Measurements from ENCODE around the gene SLC22A5. TPM values are rescaled to one million over a fixed set of nuclear protein-coding genes. Genes with fewer than 3 reads are reported as not detected.
A peak's percentile ranks its signal among the peaks of the same experiment; 100 is the strongest.
"Not testable (repeated sequence)": the region's sequence is repeated elsewhere in the genome, so short reads cannot be mapped to it uniquely, and the experiment has no call there.

Gene SLC22A5
- total RNA-seq, 2 donors from 2014 or later: 35.2 to 59.3 TPM

DNA sequence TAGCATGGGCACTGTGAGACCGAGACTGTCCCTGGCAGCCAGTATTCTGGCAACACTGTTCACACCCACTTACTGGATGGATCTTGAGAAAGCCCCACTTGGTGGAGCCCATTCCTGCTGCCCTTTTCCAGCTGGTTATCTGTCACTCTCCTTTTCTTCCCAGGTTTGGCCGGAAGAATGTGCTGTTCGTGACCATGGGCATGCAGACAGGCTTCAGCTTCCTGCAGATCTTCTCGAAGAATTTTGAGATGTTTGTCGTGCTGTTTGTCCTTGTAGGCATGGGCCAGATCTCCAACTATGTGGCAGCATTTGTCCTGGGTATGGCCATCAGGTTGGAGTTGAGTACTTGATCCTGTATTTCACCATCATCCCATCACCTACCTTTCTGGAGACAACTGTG, 14.5 kb downstream of the SLC22A5 start:
- intact Hi-C loops (cut with DNase I, micrococcal nuclease): loop anchor here (10.0 kb wide), 2 partner anchors 421 to 441 kb away; no protein-coding TSS in a partner anchor
- ATAC-seq: no peak

DNA sequence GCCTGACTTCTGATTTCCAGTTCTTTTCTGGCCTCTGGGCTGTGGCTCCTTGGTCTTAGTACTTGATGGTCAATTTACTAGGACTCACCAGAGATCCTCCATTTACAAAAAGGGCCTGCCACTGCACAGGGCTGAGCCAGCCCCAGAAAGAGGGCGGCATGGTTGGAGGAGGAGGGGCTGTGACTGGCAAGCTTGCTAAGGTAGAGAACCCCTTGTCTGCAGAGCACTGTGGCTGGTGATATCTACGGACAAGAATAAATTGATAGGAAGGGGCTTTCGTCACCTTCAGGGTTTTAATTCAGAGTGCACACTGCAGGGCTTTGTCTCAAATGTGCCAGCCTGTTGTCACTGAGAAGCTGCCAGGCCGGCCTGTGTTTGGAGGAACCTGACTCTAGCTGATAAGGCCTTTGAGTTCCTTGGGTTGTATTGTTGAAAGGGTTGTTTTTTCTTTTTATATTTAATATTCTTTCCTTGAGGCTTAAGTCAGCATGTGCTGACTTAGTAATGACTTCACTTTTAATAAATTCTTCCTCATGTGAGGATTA, 15.1 kb downstream of the SLC22A5 start:
- no peak for DNase-seq
- no peak for ATAC-seq
- intact Hi-C loops (cut with DNase I, micrococcal nuclease): loop anchor here (10.0 kb wide), 2 partner anchors 420 to 440 kb away; no protein-coding TSS in a partner anchor

More for the DNA sequence above, 14.5 kb downstream of the SLC22A5 start:
- DNase-seq: no peak

DNA sequence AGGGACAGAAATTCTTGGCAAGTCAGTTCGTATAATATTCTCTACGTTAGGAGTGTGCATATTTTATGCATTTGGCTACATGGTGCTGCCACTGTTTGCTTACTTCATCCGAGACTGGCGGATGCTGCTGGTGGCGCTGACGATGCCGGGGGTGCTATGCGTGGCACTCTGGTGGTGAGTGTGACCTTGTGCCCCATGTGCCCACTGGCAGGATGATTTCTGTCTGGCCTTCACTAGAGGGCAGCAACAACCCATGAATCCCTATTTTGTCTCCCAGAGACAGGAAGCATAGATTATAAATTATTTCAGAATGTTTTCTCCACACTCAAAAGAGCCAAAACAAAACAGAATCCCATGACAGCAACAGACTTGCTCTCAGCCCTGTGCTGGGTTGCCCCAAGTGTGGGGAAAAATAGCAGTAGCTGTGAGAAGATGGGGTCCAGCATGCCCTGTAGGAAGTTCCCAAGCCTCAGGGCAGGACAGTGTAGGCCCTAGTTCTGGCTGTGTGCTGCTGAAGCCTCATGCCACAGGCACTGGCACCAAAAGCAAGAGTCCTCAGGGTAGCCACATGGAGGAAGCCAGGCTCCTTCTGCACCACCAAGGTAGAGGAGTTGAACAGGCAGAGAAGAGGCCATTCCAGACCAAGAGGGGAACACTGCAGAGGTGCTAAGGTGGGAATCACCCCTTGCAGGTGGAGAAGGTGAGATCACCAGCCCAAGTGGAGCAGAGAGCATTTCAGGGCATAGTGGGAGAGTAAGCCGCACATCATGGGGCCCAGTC, 16.0 kb downstream of the SLC22A5 start:
- peak; percentile 52 for ATAC-seq
- DNase-seq: peak; percentile 57 to 58
- intact Hi-C loops (cut with DNase I, micrococcal nuclease): loop anchor here (2.0 to 10.0 kb wide), 3 partner anchors 115 to 439 kb away; no protein-coding TSS in a partner anchor

DNA sequence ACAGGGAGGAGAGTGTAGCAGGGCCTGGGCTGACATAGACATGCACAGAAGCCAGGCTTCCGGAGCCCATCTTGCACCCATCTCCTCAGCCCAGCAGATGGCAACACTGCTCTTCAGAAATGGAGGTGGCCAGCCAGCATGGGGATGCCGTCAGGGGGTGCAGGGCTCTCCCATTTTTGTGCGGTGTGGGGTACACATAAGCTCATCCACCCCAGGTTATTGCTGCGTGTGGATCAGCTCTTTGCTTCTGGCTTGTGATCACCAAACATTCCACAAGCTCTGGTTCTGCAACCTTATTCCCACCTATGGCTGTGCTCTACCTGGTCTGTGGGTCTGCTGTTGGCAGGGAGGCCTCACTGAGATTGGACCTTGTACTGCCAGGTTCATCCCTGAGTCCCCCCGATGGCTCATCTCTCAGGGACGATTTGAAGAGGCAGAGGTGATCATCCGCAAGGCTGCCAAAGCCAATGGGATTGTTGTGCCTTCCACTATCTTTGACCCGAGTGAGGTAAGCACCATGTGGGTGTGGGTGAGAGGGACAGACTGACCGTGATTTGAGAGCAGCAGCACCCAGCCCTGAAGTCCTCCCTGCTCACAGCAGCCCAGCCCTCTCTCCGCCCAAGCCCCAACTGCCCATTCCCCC, 17.3 kb downstream of the SLC22A5 start:
- peak; percentile 80 to 81 for DNase-seq
- intact Hi-C loops (cut with DNase I, micrococcal nuclease): loop anchor here (2.0 to 10.0 kb wide), 3 partner anchors 114 to 438 kb away; no protein-coding TSS in a partner anchor
- ATAC-seq: peak; percentile 78

DNA sequence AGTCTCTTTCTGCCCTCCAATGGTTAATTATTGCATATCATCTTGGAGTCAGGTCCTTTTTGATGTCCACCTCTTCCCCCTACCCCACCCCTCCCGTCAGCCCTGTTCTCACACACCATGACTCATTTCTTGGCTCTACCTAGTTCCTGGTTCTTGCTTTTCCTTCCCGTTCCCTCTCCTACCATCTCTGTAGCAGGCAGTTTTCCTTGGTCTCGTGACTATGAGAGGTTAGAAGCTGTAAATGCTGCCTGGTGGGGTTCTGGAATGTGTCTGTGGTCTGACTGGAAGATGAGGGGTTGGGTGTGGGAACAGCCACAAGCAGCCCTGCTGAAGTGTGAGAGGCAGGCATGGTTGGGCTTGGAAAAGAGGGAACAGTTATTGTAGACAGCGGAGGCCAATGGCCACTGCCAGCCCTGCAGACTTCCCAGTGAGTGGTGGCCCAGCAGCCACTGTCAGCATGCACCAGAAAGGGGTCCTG, 18.2 kb downstream of the SLC22A5 start:
- intact Hi-C loops (cut with DNase I, micrococcal nuclease): loop anchor here (2.0 to 10.0 kb wide), 3 partner anchors 113 to 437 kb away; no protein-coding TSS in a partner anchor
- DNase-seq (peak; percentile 46 to 86), ATAC-seq (peak; percentile 87)

DNA sequence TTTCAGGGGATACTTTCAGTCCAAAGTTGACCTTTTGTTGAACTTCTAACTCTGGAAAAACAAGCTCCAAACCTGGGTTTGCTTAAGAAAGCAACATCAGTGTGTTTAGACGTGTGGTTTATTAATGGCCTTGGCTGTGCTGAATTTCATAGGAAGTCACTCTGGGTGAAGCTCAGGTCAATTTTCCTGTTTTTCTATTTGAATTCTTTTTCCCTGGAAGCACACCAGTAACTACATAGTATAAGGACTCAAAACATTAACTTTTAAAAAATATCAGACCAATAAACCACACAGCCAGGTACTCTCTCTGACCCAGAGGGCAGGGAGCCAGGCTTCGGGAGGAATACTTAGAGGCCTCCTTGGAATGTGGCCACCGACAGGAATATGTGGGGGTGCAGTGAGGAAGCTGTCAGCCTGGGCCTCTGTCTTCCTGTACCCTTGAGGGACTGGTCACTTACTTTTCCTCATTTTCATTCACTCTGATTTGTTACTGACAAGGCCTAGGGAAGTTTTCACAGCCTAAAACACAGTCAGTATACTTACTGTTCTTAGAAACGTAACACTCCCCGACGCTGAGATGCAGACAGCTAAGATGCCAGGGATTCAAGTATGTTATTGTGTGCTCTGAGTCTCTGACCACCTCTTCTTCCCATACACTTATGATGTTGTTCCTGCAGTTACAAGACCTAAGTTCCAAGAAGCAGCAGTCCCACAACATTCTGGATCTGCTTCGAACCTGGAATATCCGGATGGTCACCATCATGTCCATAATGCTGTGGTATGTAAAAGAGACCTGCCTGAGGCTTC, 18.9 kb downstream of the SLC22A5 start:
- peak; percentile 45 to 54 for DNase-seq
- no peak for ATAC-seq
- intact Hi-C loops (cut with DNase I, micrococcal nuclease): loop anchor here (10.0 kb wide), 2 partner anchors 416 to 436 kb away; no protein-coding TSS in a partner anchor

DNA sequence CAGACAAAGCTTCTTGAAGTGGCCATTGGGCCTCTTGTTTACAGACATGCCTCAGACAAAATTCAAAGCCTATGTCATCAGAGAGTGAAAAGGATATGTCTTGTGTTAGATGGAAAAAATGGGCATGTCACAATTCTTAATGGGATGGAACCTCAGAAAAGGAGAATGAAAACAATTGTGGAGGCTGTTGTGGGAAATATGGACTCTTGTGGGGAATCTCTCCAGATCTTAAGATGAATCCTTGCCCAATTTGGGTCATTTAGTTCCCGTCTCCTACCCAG, 19.5 kb downstream of the SLC22A5 start:
- DNase-seq (no peak), ATAC-seq (no peak)
- intact Hi-C loops (cut with DNase I, micrococcal nuclease): loop anchor here (10.0 kb wide), 2 partner anchors 416 to 436 kb away; no protein-coding TSS in a partner anchor

DNA sequence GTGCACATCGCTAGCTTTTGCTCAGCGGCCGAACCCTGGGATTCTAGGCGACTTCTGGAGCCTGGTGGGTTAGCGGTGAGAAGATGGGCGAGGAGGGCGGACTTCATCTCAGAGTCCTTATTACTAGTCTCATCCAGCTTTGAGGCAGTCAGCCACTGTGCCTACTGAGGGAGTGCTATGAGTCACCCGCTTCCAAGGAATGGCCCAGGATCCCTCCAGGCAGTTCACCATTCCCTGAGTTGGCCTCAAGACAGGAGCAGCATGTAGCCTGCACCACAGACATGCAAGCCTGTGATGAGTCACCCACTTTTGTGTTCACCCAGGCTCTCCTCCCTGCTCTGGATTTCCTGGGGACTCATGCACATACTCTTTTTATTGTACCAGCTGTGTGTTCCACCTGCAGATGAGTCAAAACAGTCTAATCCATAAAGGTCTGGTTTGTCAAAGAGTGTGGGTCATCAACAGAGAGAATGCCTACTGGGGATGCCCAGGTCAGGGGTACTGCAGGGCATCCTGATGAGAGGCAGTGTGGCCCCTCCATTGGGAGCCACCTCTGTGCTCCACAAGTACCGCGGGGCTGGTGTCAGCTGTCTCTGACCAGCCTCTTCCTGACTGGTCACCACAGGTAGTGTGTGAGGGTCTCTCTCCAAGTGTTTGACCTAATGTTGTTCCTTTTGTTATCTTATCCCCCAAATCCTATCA, 20.2 kb downstream of the SLC22A5 start:
- ATAC-seq (peak; percentile 9), DNase-seq (peak in 1 of 2 donors; percentile 79)
- intact Hi-C loops (cut with DNase I, micrococcal nuclease): loop anchor here (10.0 kb wide), 2 partner anchors 415 to 435 kb away; no protein-coding TSS in a partner anchor

DNA sequence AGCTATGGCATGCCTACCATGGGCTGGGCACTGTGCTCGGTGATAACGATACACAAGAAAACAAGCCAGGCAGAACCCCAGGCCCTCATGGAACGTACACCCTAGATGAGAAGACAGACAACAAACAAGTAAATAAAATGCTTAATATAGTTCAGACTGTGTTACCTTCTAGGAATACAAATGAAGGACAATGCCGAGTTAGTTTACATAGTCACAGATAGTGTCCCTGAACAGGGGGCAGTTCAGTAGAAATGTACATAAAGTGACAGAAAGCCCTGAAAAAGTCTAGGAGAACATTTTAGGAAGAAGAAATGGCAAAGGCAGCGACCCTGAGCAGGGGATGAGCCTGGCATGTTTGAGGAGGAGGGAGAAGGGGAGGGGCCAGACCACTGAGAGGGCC, 21.7 kb downstream of the SLC22A5 start:
- DNase-seq: no peak

DNA sequence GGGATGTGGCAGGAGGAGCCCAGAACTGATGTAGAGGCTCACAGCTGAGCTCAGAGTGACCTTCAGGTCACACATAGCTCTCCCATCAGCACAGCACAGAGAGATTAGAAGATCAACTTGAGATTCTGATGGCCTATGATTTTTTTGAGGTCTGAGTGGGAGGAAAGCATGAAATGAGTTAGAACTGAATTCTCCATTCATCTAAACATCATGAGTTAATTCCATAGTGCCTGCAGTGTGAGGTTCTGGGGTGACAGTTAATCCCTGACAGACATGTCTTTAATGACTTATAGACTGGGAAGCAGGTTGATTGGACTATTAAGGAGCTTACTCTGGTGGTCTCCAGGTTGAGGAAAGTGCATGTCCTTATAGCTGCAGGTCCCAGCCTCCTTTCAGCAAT, 22.4 kb downstream of the SLC22A5 start:
- ATAC-seq (no peak), DNase-seq (no peak)
- intact Hi-C loops (cut with DNase I, micrococcal nuclease): no loop called here

More for the DNA sequence above, 21.7 kb downstream of the SLC22A5 start:
- intact Hi-C loops (cut with DNase I, micrococcal nuclease): no loop called here
- no peak for ATAC-seq

DNA sequence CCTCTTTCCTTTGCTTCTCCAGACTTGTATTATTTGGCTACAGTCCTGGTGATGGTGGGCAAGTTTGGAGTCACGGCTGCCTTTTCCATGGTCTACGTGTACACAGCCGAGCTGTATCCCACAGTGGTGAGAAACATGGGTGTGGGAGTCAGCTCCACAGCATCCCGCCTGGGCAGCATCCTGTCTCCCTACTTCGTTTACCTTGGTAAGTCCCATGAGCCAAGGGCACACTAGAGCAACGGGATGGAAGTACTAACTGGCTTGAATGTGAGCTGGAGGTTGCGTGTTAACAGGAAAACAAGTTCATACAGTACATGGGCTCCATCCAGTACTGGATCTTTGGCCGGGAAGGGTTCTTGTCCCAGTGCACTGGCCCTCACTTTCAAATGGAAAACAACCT, 22.9 kb downstream of the SLC22A5 start:
- DNase-seq: no peak
- no peak for ATAC-seq
- intact Hi-C loops (cut with DNase I, micrococcal nuclease): no loop called here

DNA sequence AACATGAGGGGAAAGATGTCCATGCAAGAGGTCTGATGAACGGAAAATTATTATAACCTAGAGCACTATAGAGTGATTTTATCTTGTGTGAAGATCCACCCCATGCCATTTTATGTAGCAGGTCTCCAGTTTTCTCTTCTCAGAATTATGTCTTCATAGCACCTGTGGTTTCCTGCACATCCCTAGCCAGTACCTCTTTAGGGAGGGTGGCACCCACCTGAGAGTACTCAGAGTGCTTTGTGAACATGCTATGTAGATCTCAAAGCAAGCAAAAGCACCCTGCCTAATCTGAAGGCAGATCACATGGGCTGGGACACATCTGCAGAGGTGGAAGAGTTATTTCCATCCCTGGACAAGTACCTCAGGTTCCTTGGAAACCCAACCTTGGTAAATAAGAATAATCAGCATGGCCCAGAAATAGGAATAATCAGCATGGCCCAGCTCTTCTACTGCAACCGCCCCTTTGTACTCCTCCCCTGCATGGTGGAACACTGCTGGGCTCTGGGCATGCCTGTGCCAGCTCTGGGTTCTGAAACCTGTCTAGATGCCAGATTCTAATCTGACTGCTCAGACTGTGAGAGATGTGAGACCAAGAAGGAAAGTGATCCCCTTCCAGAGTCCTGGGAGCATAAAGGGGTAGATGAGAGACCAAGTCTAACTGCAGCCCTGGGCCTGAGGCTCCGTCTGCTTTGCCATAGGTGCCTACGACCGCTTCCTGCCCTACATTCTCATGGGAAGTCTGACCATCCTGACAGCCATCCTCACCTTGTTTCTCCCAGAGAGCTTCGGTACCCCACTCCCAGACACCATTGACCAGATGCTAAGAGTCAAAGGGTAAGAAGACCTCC, 23.7 kb downstream of the SLC22A5 start:
- ATAC-seq: no peak
- intact Hi-C loops (cut with DNase I, micrococcal nuclease): no loop called here

DNA sequence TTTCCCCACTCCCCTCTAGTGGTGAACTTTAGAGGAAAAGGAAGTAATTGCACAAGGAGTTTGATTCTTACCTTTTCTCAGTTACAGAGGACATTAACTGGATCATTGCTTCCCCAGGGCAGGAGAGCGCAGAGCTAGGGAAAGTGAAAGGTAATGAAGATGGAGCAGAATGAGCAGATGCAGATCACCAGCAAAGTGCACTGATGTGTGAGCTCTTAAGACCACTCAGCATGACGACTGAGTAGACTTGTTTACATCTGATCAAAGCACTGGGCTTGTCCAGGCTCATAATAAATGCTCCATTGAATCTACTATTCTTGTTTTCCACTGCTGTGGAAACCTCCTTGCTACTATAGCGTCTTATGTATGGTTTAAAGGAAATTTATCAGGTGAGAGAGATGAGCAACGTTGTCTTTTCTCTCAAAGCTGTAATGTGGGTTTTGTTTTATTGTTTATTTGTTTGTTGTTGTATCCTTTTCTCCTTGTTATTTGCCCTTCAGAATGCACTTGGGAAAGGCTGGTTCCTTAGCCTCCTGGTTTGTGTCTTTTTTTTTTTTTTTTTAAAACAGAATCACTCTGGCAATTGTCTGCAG, 25.3 kb downstream of the SLC22A5 start:
- intact Hi-C loops (cut with DNase I, micrococcal nuclease): no loop called here
- DNase-seq: no peak
- no peak for ATAC-seq

More for the DNA sequence above, 23.7 kb downstream of the SLC22A5 start:
- no peak for DNase-seq

DNA sequence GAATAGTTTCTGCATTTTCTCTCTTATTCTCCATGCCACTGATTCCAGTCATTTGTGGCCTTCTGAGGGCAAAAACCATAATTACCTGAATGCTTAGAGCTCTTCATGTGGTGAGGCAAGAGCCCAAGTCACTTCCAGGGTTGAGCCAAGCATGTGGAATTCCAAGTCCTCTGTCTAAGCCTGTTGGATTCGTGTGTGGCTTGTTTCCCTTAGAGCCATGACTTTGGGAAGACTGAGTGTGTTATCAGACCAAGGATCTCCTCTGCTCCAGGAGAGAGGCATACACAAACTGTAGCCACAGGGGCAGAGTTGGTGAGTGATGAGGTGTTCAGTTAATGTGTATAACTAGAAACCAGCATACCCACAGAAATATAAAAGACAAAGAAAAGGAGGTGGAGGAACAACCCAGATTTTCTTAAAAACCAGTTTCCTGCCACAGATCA, 27.1 kb downstream of the SLC22A5 start:
- intact Hi-C loops (cut with DNase I, micrococcal nuclease): no loop called here

DNA sequence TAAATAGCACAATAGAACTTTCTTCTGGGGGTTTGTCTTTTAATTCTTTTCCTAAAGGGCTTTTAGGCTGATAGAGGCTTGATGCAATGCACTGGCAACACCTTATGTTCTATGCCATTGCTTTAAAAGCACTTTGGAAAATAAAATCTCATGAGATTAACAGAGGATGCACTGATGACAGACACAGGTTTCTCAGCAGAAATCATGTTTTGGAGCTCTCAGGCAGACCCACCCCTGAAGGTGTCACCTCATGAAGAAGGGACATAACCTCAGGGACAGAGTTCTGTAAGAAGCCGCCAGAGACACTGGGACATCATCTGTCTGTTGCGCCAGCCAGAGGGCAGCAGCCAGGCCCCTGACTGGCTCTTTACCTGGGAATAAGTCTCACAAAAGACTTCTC, 27.7 kb downstream of the SLC22A5 start:
- DNase-seq (no peak), ATAC-seq (peak; percentile 21)
- intact Hi-C loops (cut with DNase I, micrococcal nuclease): no loop called here

More for the DNA sequence above, 27.1 kb downstream of the SLC22A5 start:
- DNase-seq: no peak
- no peak for ATAC-seq

DNA sequence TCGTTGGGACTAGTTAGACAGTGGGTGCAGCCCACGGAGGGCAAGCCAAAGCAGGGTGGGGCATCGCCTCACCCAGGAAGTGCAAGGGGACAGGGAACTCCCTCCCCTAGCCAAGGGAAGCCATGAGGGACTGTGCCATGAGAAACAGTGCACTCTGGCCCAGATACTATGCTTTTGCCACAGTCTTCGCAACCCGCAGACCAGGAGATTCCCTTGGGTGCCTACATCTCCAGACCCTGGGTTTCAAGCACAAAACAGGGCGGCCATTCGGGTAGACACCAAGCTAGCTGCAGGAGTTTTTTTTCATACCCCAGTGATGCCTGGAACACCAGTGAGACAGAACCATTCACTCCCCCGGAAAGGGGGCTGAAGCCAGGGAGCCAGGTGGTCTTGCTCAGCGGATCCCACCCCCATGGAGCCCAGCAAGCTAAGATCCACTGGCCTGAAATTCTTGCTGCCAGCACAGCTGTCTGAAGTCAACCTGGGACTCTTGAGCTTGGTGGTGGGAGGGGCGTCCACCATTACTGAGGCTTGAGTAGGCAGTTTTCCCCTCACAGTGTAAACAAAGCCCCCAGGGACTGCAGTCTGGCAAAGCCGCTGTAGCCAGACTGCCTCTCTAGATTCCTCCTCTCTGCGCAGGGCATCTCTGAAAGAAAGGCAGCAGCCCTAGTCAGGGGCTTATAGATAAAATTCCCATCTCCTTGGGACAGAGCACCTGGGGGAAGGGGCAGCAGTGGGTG, 28.6 kb downstream of the SLC22A5 start:
- ATAC-seq; intact Hi-C loops (cut with DNase I, micrococcal nuclease): not testable (repeated sequence)

More for the DNA sequence above, 28.6 kb downstream of the SLC22A5 start:
- DNase-seq: not testable (repeated sequence)
